GM13977 (cell line): Measurements from ENCODE around the gene NOLC1.
A peak's percentile ranks its signal among the peaks of the same experiment; 100 is the strongest.

ENCODE experiments used
- DNase-seq: peaks from one replicate; pipeline ENCODE4 v3.0.0; 2012; ENCODE audit warnings: low spot score
- CTCF ChIP-seq: IDR thresholded peaks from 2 replicates; pipeline ENCODE4 v1.5.1; 2012; ENCODE audit warnings: mild to moderate bottlenecking, control low read depth; ENCODE audit not compliant: insufficient read depth; ENCODE audit errors: extremely low read depth, missing control alignments
- in situ Hi-C: fragments of 300-500 bp; cut with MboI; formaldehyde crosslinking; loops from one replicate; pipeline ENCODE4 v1.12.0; 2022; ENCODE audit warnings: low sequenced_read_pairs, low pct_unique_long_range_greater_than_20kb, mixed read lengths, inconsistent platforms; ENCODE audit not compliant: unreplicated experiment

Gene NOLC1

DNA sequence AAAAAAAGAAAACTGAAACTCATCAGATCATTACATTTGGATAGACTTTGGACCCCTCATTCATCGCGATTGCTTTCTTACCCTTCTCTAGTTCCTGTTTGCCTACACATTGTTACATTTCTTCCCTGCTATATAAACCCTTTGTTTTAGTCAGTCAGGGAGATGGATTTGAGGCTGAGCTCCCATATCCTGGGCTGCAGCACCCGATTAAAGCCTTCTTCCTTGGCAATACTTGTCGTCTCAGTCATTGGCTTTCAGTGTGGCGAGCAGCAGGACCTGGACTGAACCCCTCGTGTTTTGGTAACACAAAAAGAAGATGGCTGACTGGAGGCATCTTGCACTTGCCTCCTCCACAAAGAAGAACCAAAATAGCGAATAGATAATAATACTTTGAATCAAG is 39.8 kb downstream of the NOLC1 start:
- in situ Hi-C loops: no loop called here
- DNase-seq: no peak
- TF ChIP-seq CTCF: no peak

DNA sequence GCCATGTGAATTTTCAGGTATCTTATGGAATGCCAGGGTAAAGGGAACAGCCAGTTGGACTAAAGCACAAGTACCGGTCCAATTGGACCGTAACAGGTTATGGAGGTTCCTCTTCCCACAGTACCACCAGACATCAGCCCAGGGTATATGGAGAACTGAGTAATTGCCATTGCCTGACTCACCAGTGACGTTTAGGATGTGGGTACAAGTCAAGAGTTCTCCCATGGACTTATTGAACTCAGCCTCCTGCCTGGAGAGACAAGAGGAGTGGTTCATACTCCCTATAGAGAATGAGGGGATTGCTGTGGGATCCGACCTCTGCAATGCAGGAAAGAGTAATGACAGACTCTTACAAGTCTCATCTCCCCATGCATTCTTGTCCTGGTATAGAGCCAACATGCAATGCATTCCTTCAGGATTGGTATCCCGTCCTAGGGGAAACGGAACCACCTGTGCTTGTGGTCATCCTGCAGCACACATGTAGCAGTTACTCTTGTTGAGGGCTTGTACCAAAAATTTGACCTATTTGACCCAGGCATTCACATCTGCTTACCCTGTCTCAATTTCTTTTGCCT is 43.2 kb downstream of the NOLC1 start:
- no peak for TF ChIP-seq CTCF
- no peak for DNase-seq
- in situ Hi-C loops: no loop called here

GRCh38 chr10:102196893-102197292 is 44.7 kb downstream of the NOLC1 start:
- no peak for TF ChIP-seq CTCF
- DNase-seq: peak; percentile 50
- in situ Hi-C loops: no loop called here

- in situ Hi-C loops: no loop called here
- DNase-seq: no peak
- TF ChIP-seq CTCF: no peak
These were observed 45.8 kb downstream of the NOLC1 start for GRCh38 chr10:102198027-102198426.

GRCh38 chr10:102200751-102201640 is 48.8 kb downstream of the NOLC1 start:
- in situ Hi-C loops: no loop called here
- no peak for DNase-seq
- no peak for TF ChIP-seq CTCF

GRCh38 chr10:102202386-102202785 is 50.2 kb downstream of the NOLC1 start:
- TF ChIP-seq CTCF: no peak
- DNase-seq: peak; percentile 56
- in situ Hi-C loops: no loop called here
